Osteocyte (in vitro differentiated cells): ENCODE measurements around the gene ZMIZ1. TPM values are rescaled to one million over a fixed set of nuclear protein-coding genes. Genes with fewer than 3 reads are reported as not detected.

ENCODE experiments used
- DNase-seq: peaks from one replicate; pipeline ENCODE4 v3.0.0; 2021; ENCODE audit warnings: mixed read lengths; ENCODE audit not compliant: unreplicated experiment; ENCODE audit errors: extremely low spot score
- H3K27ac Mint-ChIP-seq: one replicate; pipeline ENCODE4 v1.8.0; 2021; ENCODE audit warnings: mild to moderate bottlenecking, mixed read lengths; ENCODE audit not compliant: unreplicated experiment
- H3K27me3 Mint-ChIP-seq: one replicate; pipeline ENCODE4 v1.8.0; 2021; ENCODE audit warnings: mixed read lengths; ENCODE audit not compliant: unreplicated experiment
- H3K36me3 Mint-ChIP-seq: one replicate; pipeline ENCODE4 v1.8.0; 2021; ENCODE audit warnings: mixed read lengths; ENCODE audit not compliant: unreplicated experiment
- H3K4me1 Mint-ChIP-seq: one replicate; pipeline ENCODE4 v1.8.0; 2021; ENCODE audit warnings: mixed read lengths; ENCODE audit not compliant: unreplicated experiment
- H3K4me3 Mint-ChIP-seq: one replicate; pipeline ENCODE4 v1.8.0; 2021; ENCODE audit warnings: mild to moderate bottlenecking, moderate library complexity, mixed read lengths; ENCODE audit not compliant: unreplicated experiment
- H3K9me3 Mint-ChIP-seq: one replicate; pipeline ENCODE4 v1.8.0; 2021; ENCODE audit warnings: mixed read lengths; ENCODE audit not compliant: unreplicated experiment
- CTCF ChIP-seq: fragments of 200-600 bp; sonication (generic); IDR thresholded peaks from 2 replicates; pipeline ENCODE4 v1.5.0; 2021; ENCODE audit warnings: antibody characterized with exemption, mild to moderate bottlenecking, moderate library complexity
- total RNA-seq: library from RNA; stranded (reverse); gene quantifications from 2 replicates; pipeline ENCODE4 v1.2.1, GENCODE V29; 2021

ZMIZ1 gene
- total RNA-seq, 1 donor from 2014 or later = 90.5 TPM

GRCh38 chr10:79333513-79333912, 264.7 kb downstream of the ZMIZ1 start:
- no peaks in the 10 kb centered on the region for H3K36me3 Mint-ChIP-seq
- peak overlapping the region; percentile 66 for H3K27ac Mint-ChIP-seq
- no peaks in the 10 kb centered on the region for H3K9me3 Mint-ChIP-seq
- H3K27me3 Mint-ChIP-seq = no peaks in the 10 kb centered on the region
- peaks cover 47% of the 10 kb centered on the region for H3K4me1 Mint-ChIP-seq
- no peak for TF ChIP-seq CTCF
- DNase-seq = no peak
- H3K4me3 Mint-ChIP-seq = no peak overlapping the region

GRCh38 chr10:79334573-79334972, 265.8 kb downstream of the ZMIZ1 start:
- Mint-ChIP-seq H3K4me1 (peaks cover 47% of the 10 kb centered on the region), H3K9me3 (no peaks in the 10 kb centered on the region), H3K4me3 (no peak overlapping the region), H3K36me3 (no peaks in the 10 kb centered on the region), H3K27me3 (no peaks in the 10 kb centered on the region), H3K27ac (no peak overlapping the region)
- no peak for DNase-seq
- no peak for TF ChIP-seq CTCF

- H3K4me1 Mint-ChIP-seq = peaks cover 47% of the 10 kb centered on the region
- no peaks in the 10 kb centered on the region for H3K9me3 Mint-ChIP-seq
- H3K27me3 Mint-ChIP-seq = no peaks in the 10 kb centered on the region
- DNase-seq = no peak
- H3K27ac Mint-ChIP-seq = peak overlapping the region; percentile 62
- no peak for TF ChIP-seq CTCF
- no peak overlapping the region for H3K4me3 Mint-ChIP-seq
- no peaks in the 10 kb centered on the region for H3K36me3 Mint-ChIP-seq
These were observed 266.3 kb downstream of the ZMIZ1 start for GRCh38 chr10:79335094-79335469.

- H3K4me1 Mint-ChIP-seq = peaks cover 46% of the 10 kb centered on the region
These were observed 266.9 kb downstream of the ZMIZ1 start for GRCh38 chr10:79335470-79336235.

More at GRCh38 chr10:79335470-79336235, 266.9 kb downstream of the ZMIZ1 start:
- no peak for TF ChIP-seq CTCF
- no peaks in the 10 kb centered on the region for H3K9me3 Mint-ChIP-seq
- no peak for DNase-seq
- H3K36me3 Mint-ChIP-seq = no peaks in the 10 kb centered on the region
- peak overlapping the region; percentile 62 for H3K27ac Mint-ChIP-seq
- H3K27me3 Mint-ChIP-seq = no peaks in the 10 kb centered on the region
- no peak overlapping the region for H3K4me3 Mint-ChIP-seq
